Skin epidermis (tissue), 12 donors: ENCODE measurements around the gene OAS2.

ENCODE experiments used
- H3K27ac ChIP-seq, 21 experiments: fragments of 200-600 bp; sonication (generic) in 11 of 21; one replicate each; pipeline ENCODE4 v1.5.0; 2020; ENCODE audit warnings: mild to moderate bottlenecking in 3 of 21, inconsistent platforms in 2 of 21, moderate library complexity in 2 of 21
- H3K4me3 ChIP-seq, 7 experiments: fragments of 200-600 bp; sonication (generic) in 2 of 7; one replicate each; pipeline ENCODE4 v1.5.0; 2020; ENCODE audit warnings: inconsistent platforms in 2 of 7, mild to moderate bottlenecking in 2 of 7, moderate library complexity in 1 of 7

OAS2 gene, protein sequence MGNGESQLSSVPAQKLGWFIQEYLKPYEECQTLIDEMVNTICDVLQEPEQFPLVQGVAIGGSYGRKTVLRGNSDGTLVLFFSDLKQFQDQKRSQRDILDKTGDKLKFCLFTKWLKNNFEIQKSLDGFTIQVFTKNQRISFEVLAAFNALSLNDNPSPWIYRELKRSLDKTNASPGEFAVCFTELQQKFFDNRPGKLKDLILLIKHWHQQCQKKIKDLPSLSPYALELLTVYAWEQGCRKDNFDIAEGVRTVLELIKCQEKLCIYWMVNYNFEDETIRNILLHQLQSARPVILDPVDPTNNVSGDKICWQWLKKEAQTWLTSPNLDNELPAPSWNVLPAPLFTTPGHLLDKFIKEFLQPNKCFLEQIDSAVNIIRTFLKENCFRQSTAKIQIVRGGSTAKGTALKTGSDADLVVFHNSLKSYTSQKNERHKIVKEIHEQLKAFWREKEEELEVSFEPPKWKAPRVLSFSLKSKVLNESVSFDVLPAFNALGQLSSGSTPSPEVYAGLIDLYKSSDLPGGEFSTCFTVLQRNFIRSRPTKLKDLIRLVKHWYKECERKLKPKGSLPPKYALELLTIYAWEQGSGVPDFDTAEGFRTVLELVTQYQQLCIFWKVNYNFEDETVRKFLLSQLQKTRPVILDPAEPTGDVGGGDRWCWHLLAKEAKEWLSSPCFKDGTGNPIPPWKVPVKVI

DNA sequence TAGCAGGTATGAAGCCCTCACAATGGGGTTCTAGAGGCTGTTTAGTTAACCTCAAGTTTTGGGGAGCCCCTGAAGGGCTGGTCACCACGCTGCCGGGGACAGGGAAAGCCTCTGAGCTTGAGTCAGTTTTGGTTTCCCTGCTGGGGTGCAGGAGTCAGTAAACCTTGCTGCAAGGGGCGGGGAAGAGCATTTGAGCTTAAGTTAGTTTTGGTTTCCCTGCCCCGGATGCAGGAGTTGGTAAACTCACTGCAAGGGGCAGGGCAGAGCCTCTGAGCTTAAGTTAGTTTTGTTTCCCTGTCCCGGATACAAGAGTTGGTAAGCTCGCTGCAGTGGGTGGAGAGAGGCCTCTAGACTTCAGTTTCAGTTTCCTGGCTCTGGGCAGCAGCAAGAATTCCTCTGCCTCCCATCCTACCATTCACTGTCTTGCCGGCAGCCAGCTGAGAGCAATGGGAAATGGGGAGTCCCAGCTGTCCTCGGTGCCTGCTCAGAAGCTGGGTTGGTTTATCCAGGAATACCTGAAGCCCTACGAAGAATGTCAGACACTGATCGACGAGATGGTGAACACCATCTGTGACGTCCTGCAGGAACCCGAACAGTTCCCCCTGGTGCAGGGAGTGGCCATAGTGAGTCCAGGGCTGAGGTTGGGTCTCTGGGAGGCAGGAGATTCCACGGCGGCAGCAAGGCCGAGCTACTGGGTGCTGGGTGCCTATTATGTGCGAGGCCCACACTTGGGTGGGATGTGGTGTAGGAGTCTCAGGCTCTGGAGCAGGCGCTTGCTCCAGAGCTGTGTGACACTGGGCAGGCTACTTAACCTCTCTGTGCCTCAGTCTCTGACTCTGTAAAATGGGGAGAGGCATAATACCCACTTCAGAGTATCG, at the start of gene OAS2:
TSS of gene OAS2 (plus strand) at position 357 of the 878 bp plus-strand sequence. CDS start at position 447, 90 bp downstream.
- peak within 1 kb of the TSS; percentile 52 to 65 (median 60) for H3K4me3 ChIP-seq
- peak within 1 kb of the TSS; percentile 50 to 99 (median 86) for H3K27ac ChIP-seq

DNA sequence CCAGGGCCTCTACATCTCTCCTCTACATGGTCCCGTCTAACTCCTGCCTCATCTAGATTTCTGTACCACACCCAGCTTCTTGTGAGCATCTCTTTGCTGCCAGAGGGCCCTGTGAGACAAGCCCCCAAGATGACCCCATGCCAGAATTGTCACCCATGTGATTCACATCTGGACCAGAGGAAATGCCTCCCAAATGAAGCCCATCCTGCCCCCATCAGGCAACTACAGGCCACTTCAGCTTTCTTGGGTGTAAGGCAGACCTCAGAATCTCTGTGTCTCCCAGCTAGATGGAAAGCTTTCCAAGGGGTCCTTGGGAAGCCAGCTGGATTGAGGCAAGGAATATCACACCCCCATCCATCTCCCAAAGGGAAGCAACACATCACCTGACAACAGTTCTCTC, 49.3 kb upstream of the OAS2 start:
- Histone ChIP-seq H3K4me3 (no peak overlapping the region), H3K27ac (no peak overlapping the region)

DNA sequence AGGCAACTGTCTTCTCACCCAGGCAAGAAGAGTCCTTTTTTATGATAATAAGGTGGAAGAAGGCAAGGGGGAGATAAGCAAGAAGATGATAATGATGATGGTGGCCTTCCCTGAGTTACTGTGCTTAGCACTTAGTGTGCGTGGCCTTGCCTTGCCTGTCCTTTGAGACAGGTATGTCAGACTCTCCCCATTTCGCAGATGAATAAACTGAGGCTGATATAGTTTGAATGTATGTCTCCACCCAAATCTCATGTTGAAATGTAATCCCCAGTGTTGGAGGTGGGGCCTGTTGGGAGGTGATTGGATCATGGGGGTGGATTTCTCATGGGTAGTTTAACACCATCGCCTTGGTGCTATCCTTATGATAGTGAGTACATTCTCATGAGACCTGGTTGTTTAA, 48.6 kb upstream of the OAS2 start:
- Histone ChIP-seq H3K27ac (no peak overlapping the region), H3K4me3 (no peak overlapping the region)

DNA sequence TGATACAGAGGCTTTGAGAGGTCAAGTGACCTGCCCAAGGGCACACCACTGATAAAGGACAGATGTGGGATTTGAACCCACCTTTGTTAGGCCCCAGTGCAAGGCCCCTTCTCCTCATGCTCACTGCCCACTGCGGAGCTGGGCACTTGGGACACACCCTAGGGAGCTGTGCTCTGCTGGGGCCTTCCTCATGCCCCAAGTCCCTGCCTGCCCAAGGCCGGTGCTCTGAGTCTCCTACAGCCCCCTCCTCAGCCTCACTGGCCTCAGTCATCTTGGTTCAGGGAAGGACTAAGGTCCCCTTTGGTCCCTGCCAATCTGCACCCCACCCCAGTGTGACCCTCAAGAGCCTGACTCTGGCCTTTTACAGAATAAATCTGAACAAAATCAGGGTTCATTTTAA, 48.0 kb upstream of the OAS2 start:
- Histone ChIP-seq H3K4me3 (no peak overlapping the region), H3K27ac (no peak overlapping the region)

DNA sequence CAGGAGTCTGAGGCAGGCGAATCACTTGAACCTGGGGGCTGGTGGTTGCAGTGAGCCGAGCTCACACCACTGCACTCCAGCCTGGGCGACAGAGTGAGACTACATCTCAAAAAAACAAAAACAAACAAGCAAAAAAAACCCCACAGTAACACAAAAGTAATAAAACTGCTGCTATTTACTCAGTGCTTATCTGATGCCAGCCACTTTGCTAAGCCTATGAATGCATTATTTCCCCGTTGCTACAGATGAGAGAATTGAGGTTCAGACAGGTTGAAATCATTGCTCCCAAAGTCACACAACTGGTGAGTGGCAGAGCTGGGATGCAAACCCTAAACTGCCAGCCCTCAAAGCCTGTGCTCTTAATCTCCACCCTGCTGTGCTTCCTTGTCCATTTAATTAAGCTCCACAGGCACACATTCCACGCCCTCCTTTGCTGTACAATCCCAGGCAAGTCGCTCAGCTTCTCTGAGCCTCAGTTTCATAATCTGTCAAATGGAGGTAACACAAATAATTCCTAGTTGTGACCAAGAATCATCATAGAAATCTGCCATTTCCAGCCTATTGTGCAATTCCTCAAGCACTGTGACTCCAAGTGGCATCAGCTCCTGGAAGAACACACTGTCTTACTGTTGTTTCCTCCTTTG, 45.7 kb upstream of the OAS2 start:
- H3K4me3 ChIP-seq, result no peak overlapping the region
- H3K27ac ChIP-seq, result no peak overlapping the region

GRCh38 chr12:112933129-112933505, 45.2 kb upstream of the OAS2 start:
- no peak overlapping the region for H3K4me3 ChIP-seq
- no peak overlapping the region for H3K27ac ChIP-seq

- H3K27ac ChIP-seq, result peak overlapping the region in 18 of 21 experiments; percentile 12 to 98 (median 67)
Observed at GRCh38 chr12:112936264-112936663, 42.1 kb upstream of the OAS2 start.

GRCh38 chr12:112936927-112937326, 41.4 kb upstream of the OAS2 start:
- no peak overlapping the region for H3K4me3 ChIP-seq
- H3K27ac ChIP-seq, result peak overlapping the region in 17 of 21 experiments; percentile 18 to 98 (median 89)

More at GRCh38 chr12:112936264-112936663, 42.1 kb upstream of the OAS2 start:
- H3K4me3 ChIP-seq, result no peak overlapping the region

DNA sequence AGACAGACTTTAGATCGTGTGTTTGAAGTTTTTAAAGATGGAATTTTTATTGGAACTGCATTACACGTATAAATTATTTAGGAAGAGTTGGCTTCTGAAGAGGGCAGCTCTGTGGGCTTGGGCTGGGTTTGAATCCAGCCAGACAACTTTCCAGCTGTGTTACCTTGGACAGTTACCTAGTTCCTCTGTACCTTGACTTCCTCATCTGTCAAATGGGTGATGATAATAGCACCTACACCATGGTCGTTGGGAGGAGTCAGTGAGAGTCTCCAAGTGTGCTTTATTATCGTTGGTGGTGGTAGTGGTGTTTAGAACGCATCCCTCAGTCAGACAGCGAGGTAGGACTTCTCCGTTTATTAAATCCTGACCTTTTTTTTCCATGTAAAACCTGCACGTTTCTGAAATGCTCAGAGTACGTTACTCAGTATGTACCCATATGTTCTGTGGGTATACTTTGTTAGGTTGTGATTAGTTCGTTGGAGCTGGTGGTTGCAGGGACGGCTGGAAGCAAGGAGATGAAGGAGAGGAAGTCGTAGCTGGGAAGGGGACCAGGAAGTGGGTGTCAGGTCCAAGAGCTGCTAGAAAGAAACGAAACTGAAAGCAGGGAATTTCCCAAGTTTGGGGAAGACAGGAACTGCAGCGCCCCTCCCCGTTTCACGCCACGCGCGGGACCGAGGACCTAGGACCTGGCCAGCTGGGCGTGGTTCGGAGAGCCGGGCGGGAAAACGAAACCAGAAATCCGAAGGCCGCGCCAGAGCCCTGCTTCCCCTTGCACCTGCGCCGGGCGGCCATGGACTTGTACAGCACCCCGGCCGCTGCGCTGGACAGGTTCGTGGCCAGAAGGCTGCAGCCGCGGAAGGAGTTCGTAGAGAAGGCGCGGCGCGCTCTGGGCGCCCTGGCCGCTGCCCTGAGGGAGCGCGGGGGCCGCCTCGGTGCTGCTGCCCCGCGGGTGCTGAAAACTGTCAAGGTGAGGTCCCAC, 40.3 kb upstream of the OAS2 start, which contains the start of gene OAS3:
TSS of gene OAS3 (plus strand) at position 734 of the 979 bp plus-strand sequence. CDS start at position 791, 57 bp downstream.
- H3K27ac ChIP-seq, result peak within 1 kb of the TSS; percentile 45 to 98 (median 89)
- H3K4me3 ChIP-seq, result peak within 1 kb of the TSS; percentile 53 to 86 (median 76)

GRCh38 chr12:112938751-112939150, 39.6 kb upstream of the OAS2 start:
- H3K4me3 ChIP-seq, result peak overlapping the region; percentile 53 to 86 (median 76)
- peak overlapping the region in 20 of 21 experiments; percentile 45 to 98 (median 89) for H3K27ac ChIP-seq

GRCh38 chr12:112939761-112940381, 38.4 kb upstream of the OAS2 start:
- Histone ChIP-seq H3K27ac (peak overlapping the region in 5 of 21 experiments; percentile 1 to 65 (median 30)), H3K4me3 (peak overlapping the region in 6 of 7 experiments; percentile 7 to 86 (median 33))

- H3K27ac ChIP-seq, result no peak overlapping the region
Observed at GRCh38 chr12:112941528-112942335, 36.6 kb upstream of the OAS2 start.

DNA sequence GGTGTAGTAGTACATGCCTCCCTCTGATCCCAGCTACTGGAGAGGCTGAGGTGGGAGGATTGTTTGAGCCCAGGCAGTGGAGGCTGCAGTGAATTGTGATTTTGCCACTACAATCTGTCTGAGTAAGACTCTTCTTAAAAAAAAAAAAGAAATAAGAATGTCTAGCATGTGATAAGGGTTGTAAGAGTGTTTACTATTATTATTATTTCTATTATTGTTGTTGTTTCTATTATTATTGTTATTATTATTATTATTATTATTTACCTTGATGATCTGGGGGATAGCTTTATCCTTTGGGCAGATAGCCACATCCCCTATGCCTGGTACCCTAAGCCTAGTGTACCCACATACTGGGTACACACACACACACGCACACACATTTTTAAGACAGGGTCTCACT, 35.7 kb upstream of the OAS2 start:
- no peak overlapping the region for H3K4me3 ChIP-seq
- H3K27ac ChIP-seq, result no peak overlapping the region

More at GRCh38 chr12:112941528-112942335, 36.6 kb upstream of the OAS2 start:
- no peak overlapping the region for H3K4me3 ChIP-seq

DNA sequence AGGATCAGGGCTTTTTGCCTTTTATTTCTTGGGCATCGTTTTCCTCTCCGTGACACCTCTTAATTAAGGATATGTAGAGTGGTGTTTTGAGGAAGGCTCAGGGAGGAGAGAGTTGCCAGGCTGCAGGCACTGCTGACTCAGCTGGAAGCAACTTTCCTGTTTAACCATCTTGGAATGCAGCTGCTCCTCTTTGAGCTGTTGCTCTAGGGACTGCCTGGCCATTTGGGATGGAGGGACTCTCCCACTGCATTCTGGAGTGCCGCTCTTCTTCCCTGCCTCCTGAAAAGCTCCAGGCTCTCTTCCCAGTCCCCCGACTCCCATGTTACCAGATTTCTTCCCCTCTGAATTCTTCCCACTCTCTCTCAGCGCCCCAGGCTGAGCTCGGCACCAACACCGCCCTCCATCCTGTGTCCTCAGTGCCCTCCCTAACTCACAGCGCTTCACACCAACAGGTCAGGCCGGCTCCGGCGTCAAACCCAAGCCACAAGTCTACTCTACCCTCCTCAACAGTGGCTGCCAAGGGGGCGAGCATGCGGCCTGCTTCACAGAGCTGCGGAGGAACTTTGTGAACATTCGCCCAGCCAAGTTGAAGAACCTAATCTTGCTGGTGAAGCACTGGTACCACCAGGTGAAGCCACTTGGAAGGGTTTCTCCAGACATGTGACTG, 34.2 kb upstream of the OAS2 start:
- no peak overlapping the region for H3K4me3 ChIP-seq
- no peak overlapping the region for H3K27ac ChIP-seq

GRCh38 chr12:112945515-112945914, 32.8 kb upstream of the OAS2 start:
- Histone ChIP-seq H3K4me3 (no peak overlapping the region), H3K27ac (no peak overlapping the region)

DNA sequence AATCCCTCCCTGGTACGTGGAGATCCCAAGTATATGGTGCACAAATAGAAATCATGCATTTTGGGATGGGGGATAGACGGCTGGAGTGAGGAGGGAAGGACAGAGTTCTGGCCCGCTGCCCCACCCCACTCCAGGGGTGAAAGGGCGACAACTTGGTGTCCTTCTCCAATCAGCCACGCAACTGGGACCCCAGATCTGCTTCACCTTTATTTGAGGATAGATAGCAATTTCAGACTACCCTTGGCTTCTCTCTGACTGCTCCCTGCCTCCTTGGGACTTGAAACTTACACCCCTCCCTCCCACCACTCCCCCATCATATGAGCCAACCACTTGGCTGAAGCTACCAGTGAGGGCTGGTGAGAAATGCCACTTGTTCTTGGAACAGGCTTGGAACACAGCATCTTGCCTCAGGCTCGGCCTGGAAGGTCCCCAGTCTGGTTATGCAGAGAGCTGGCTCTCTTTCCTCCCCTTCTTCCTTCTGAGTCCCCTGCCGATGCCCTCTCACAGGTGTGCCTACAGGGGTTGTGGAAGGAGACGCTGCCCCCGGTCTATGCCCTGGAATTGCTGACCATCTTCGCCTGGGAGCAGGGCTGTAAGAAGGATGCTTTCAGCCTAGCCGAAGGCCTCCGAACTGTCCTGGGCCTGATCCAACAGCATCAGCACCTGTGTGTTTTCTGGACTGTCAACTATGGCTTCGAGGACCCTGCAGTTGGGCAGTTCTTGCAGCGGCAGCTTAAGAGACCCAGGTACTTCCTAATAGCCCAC, 31.9 kb upstream of the OAS2 start:
- H3K4me3 ChIP-seq, result no peak overlapping the region

More for the DNA sequence above, 31.9 kb upstream of the OAS2 start:
- no peak overlapping the region for H3K27ac ChIP-seq
